Uterus (tissue), 4 donors: ENCODE data around the gene S100PBP. TPM values are rescaled to one million over a fixed set of nuclear protein-coding genes. Genes with fewer than 3 reads are reported as not detected.
"Not testable (repeated sequence)": the region's sequence is repeated elsewhere in the genome, so short reads cannot be mapped to it uniquely, and the experiment has no call there.

Experiments used
- DNase-seq, 2 donors: peaks; one replicate each; pipeline ENCODE4 v3.0.0-alpha.2; 2019 to 2020
- H3K27ac ChIP-seq, 2 donors: fragments of 200-600 bp; sonication (generic); 1 replicate in 1 of 2; 2 replicates in 1 of 2; pipeline ENCODE4 v1.5.1; 2016 to 2018
- H3K27me3 ChIP-seq, 2 donors: fragments of 200-600 bp; sonication (generic); one replicate each; pipeline ENCODE4 v1.5.1; 2018 to 2019; ENCODE audit warnings: control low read depth in 1 of 2
- H3K36me3 ChIP-seq, 2 donors: fragments of 200-600 bp; sonication (generic); one replicate each; pipeline ENCODE4 v1.5.1; 2019; ENCODE audit warnings: control low read depth in 1 of 2
- H3K4me1 ChIP-seq, 2 donors: fragments of 200-600 bp; sonication (generic); one replicate each; pipeline ENCODE4 v1.5.1; 2018 to 2019; ENCODE audit warnings: control low read depth in 1 of 2
- H3K4me3 ChIP-seq, 2 donors: fragments of 200-600 bp; sonication (generic); 1 replicate in 1 of 2; 2 replicates in 1 of 2; pipeline ENCODE4 v1.5.1; 2018 to 2019; ENCODE audit warnings: mild to moderate bottlenecking in 1 of 2
- H3K9me3 ChIP-seq, 2 donors: fragments of 200-600 bp; sonication (generic); one replicate each; pipeline ENCODE4 v1.5.1; 2019; ENCODE audit warnings: control low read depth in 1 of 2
- POLR2A ChIP-seq, 2 donors: fragments of 450-650 bp; IDR thresholded peaks; one replicate each; pipeline ENCODE4 v1.6.1; 2016; ENCODE audit warnings: antibody characterized with exemption in 2 of 2, mild to moderate bottlenecking in 1 of 2, moderate library complexity in 1 of 2
- intact Hi-C: fragments of 100-400 bp; cut with DNase I; formaldehyde crosslinking; loops from one replicate; pipeline ENCODE4 v1.15.1; 2023; ENCODE audit warnings: low total_unique reads
- total RNA-seq, 4 donors: library from RNA; depleted of rRNA in 3 of 4; stranded (reverse); fragments of >200 nt in 3 of 4; gene quantifications; one replicate each; pipeline versions ENCODE4 v1.1.0 to v1.2.4, GENCODE V29; 2014 to 2023
- TF ChIP-seq, protein P1 (sequence below), 4 experiments: fragments of 200-600 bp in 2 of 4; fragments of 450-650 bp in 2 of 4; sonication (generic) in 2 of 4; IDR thresholded peaks; one replicate each; pipeline ENCODE4 v1.5.1; 2016 to 2019; ENCODE audit warnings: antibody characterized with exemption in 4 of 4, mild to moderate bottlenecking in 2 of 4, moderate library complexity in 1 of 4
- donor health status: DM: yes; HTN: yes; CAD: no.

The S100PBP gene
- total RNA-seq, 4 donors from 2014 or later = 50.2 to 168 (median 76.4) TPM

DNA sequence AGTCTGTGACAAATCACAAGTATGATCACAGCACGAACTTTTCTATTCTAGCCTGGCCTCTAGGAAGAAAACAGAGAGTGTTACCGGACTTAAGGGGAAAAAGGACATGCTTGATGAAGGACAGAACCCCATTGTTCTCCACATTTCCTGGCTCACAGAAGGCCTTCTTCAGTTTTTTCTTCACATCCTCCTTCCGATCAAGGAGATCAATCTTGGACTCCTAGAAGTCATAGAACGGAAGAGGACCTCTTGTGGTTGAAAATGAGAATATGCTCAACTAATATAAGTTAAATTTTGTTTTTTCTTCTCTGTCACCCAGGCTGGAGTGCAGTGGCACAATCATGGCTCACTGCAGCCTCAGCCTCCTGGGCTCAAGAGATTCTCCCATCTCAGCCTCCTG is 30.6 kb upstream of the S100PBP start:
- Histone ChIP-seq H3K27me3 (no peaks in the 10 kb centered on the region), H3K36me3 (no peaks in the 10 kb centered on the region), H3K9me3 (no peaks in the 10 kb centered on the region), H3K4me1 (no peaks in the 10 kb centered on the region), H3K27ac (no peak overlapping the region), H3K4me3 (no peak overlapping the region)
- DNase-seq = no peak
- no peak for TF ChIP-seq POLR2A (IDR thresholded peaks at IDR 0.05)
- TF ChIP-seq, protein P1, sequence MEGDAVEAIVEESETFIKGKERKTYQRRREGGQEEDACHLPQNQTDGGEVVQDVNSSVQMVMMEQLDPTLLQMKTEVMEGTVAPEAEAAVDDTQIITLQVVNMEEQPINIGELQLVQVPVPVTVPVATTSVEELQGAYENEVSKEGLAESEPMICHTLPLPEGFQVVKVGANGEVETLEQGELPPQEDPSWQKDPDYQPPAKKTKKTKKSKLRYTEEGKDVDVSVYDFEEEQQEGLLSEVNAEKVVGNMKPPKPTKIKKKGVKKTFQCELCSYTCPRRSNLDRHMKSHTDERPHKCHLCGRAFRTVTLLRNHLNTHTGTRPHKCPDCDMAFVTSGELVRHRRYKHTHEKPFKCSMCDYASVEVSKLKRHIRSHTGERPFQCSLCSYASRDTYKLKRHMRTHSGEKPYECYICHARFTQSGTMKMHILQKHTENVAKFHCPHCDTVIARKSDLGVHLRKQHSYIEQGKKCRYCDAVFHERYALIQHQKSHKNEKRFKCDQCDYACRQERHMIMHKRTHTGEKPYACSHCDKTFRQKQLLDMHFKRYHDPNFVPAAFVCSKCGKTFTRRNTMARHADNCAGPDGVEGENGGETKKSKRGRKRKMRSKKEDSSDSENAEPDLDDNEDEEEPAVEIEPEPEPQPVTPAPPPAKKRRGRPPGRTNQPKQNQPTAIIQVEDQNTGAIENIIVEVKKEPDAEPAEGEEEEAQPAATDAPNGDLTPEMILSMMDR (IDR thresholded peaks at IDR 0.05) = peak in 3 of 4 experiments; percentile 11 to 24 (median 17)
- intact Hi-C loops = no loop called here

DNA sequence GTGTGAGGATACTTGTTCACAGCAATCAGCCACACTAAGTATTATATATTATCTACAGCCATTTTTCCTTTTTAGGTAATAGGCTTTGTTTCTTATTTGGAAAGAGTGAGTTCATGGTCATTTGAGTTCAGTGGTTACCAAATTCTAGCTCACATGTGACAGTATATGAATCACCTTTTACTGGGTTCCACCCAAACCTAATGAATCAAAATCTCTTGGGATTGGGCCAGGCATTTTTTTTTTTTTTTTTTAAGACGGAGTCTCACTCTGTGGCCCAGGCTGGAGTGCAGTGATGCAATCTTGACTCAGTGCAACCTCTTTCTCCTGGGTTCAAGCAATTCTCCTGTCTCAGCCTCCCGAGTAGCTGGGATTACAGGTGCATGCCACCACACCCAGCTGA is 28.1 kb upstream of the S100PBP start:
- H3K4me1 ChIP-seq, H3K27me3 ChIP-seq, H3K9me3 ChIP-seq, intact Hi-C loops, H3K36me3 ChIP-seq, H3K4me3 ChIP-seq, DNase-seq: not testable (repeated sequence)
- H3K27ac ChIP-seq = peak overlapping the region in 1 of 2 donors; percentile 45

DNA sequence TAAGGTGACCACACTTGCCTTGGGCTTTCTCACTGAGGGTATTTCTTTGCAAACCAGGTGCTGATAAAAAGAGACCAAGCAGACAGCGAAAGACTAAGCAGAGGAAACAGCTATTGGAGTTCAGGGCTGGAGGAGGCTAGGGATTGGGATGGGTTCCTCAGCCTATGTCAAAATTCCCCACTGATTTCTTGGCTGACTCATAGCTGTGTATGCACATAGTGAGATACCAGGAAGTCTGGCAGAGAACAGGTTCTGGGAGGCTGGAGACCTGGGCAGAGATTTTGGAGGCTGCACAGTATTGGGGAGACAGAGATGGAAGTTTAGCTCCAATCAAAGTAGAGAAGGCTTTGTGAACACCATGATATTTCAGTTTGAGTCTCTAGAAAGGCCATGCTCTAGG is 25.6 kb upstream of the S100PBP start:
- TF ChIP-seq POLR2A (IDR thresholded peaks at IDR 0.05) = no peak
- TF ChIP-seq, protein P1 (IDR thresholded peaks at IDR 0.05) = no peak
- Histone ChIP-seq H3K36me3 (no peaks in the 10 kb centered on the region), H3K9me3 (no peaks in the 10 kb centered on the region), H3K4me1 (no peaks in the 10 kb centered on the region), H3K4me3 (no peak overlapping the region), H3K27me3 (no peaks in the 10 kb centered on the region), H3K27ac (no peak overlapping the region)
- intact Hi-C loops = no loop called here
- no peak for DNase-seq

DNA sequence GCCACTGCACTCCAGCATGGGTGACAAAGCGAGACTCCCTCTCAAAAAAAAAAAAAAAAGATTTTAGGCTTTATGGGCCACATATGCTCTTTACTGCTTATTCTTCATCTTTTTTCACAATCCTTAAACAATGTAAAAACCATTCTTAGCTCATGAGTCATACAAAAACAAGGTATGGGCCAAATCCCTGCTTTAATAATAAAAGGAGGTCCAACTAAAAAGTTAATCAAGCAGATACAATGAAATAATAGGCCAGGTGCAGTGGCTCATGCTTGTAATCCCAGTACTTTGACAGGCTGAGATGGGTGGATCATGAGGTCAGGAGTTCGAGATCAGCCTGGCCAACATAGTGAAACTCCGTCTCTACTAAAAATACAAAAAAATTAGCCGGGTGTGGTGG is 21.7 kb upstream of the S100PBP start:
- H3K4me1 ChIP-seq, H3K36me3 ChIP-seq, intact Hi-C loops, H3K9me3 ChIP-seq, H3K4me3 ChIP-seq, H3K27me3 ChIP-seq, DNase-seq, H3K27ac ChIP-seq: not testable (repeated sequence)

DNA sequence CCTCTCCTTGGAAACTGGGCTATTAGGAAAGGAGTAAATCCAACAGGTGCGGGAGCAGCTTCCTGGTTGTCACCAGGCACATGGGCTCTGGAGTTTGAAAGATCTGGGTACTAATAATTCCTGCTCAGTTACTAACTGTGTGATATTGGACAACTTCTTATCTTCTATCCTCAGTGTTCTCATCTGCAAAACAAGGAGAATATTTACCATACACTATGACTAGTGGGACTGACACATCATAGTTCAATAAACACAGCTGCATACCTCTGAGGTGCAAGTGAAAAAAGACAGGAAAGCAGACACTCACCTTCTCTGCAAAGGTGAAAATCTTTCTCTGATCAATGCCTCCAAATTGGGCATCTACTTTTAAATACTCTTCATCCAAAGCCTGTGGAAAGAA is 20.0 kb upstream of the S100PBP start:
- H3K36me3 ChIP-seq = no peaks in the 10 kb centered on the region

DNA sequence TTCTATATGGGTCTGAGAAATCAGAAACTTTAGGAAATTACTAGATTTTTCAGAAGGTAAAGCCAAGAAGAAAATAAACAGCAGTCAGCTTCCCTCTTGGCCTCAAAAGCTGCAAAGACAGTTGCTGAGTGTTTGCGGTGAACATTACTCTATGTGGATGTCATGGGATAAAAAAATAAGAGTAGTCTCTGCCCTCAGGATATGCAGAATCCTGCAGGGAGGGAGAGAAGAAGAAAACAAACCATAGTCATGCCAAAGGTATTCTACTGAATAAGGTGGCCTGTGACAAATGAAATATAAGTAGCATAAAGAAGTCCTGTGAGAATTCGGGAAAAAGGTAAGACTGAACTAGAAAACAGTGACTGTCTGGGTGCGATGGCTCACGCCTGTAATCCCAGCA is 19.3 kb upstream of the S100PBP start:
- Histone ChIP-seq H3K4me1 (no peaks in the 10 kb centered on the region), H3K27me3 (no peaks in the 10 kb centered on the region), H3K4me3 (no peak overlapping the region), H3K27ac (no peak overlapping the region), H3K36me3 (no peaks in the 10 kb centered on the region), H3K9me3 (no peaks in the 10 kb centered on the region)
- intact Hi-C loops = no loop called here
- TF ChIP-seq, protein P1 (IDR thresholded peaks at IDR 0.05) = no peak
- no peak for TF ChIP-seq POLR2A (IDR thresholded peaks at IDR 0.05)
- DNase-seq = no peak

More for the DNA sequence above, 20.0 kb upstream of the S100PBP start:
- Histone ChIP-seq H3K27ac (no peak overlapping the region), H3K4me1 (no peaks in the 10 kb centered on the region), H3K9me3 (no peaks in the 10 kb centered on the region), H3K27me3 (no peaks in the 10 kb centered on the region), H3K4me3 (no peak overlapping the region)
- no peak for DNase-seq
- intact Hi-C loops = no loop called here
- TF ChIP-seq, protein P1 (IDR thresholded peaks at IDR 0.05) = no peak
- TF ChIP-seq POLR2A (IDR thresholded peaks at IDR 0.05) = no peak
